GM12801 (cell line): ENCODE data around the gene BPNT1.

ENCODE experiments used
- TF ChIP-seq, protein P1 (sequence below): IDR thresholded peaks from one replicate; pipeline ENCODE4 v1.5.1; 2011; ENCODE audit warnings: control low read depth; ENCODE audit not compliant: insufficient read length; ENCODE audit errors: extremely low read depth

Gene BPNT1, protein sequence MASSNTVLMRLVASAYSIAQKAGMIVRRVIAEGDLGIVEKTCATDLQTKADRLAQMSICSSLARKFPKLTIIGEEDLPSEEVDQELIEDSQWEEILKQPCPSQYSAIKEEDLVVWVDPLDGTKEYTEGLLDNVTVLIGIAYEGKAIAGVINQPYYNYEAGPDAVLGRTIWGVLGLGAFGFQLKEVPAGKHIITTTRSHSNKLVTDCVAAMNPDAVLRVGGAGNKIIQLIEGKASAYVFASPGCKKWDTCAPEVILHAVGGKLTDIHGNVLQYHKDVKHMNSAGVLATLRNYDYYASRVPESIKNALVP

DNA sequence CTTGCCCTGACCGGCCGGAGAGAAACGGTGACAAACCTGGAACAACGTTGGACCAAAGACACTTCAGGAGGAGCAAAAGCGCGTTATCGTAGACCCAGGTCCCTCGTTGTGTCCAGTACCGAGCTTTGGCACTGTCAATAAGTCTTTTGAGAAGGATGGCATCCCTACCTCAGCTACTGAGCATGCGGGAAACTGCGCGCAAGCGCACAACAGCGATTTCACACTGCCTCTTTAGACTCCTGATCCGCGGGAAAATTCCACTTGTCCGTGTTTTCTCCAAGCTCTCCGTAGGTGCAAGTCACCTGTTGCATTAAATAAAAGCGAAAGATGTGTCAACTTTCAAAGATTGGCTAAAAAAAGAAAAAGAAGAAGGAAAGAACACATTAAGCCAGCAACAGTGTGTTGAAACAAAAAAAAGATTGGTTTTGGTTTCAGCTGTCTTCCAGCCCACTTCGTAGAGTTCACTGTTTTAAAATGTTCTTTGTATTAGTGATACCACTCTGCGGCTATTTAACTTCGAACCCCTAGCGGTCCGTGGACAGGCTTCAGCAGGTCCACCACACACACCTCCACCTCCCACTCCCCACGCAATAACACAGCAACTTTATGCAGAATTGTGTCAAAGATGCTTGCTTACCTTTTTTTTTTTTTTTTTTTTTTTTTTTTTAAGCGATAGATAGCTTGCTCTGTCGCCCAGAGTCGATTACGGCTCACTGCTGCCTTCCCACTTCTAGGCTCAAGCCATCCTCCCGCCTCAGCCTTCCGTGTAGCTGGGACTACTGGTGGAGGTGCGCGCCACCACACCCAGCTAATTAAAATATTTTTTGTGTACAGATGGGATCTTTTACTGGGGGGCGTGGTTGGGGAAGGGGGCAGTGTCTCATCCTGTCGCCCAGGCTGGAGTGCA, at the start of gene BPNT1:
Gene BPNT1 (minus strand): TSS at position 139 of the 907 bp plus-strand sequence. CDS start 9,942 bp downstream, outside the sequence.
- TF ChIP-seq, protein P1, sequence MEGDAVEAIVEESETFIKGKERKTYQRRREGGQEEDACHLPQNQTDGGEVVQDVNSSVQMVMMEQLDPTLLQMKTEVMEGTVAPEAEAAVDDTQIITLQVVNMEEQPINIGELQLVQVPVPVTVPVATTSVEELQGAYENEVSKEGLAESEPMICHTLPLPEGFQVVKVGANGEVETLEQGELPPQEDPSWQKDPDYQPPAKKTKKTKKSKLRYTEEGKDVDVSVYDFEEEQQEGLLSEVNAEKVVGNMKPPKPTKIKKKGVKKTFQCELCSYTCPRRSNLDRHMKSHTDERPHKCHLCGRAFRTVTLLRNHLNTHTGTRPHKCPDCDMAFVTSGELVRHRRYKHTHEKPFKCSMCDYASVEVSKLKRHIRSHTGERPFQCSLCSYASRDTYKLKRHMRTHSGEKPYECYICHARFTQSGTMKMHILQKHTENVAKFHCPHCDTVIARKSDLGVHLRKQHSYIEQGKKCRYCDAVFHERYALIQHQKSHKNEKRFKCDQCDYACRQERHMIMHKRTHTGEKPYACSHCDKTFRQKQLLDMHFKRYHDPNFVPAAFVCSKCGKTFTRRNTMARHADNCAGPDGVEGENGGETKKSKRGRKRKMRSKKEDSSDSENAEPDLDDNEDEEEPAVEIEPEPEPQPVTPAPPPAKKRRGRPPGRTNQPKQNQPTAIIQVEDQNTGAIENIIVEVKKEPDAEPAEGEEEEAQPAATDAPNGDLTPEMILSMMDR, result no peak

DNA sequence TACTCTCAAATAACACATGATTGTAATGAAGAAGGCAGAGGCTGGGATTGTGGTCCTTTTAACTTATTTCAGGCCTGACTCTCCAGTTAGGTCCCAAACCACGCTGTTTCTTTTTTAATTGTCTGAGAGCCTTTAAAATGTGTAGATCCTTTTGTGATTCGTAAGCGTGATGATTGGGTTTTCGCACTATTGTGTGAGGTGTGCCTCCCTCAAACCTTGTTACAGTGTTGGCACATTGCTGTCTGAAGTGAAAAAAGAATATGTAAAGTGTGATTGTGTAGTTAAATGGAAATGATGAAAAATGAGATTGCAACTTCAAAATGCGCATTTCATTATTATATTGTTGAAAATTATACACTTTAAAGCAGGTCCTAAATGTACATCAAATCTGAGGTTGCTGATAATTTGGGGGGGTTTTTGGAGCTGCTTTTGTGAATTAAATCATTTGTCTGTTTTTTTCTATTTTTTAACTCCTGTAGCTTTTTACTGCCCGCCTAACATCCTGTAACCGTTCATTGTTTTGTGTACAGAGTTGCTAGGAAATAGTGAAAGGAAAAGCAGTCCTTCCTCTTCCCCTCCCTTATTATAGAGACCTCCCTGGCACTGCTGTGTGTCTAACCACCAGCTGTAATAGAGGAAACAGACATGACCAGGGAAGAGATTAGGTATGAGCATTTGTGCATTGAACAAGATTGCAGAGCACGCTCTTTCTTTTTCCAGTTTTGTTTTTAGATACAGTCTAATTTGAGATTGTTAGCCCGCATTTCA, 47.6 kb upstream of the BPNT1 start:
- TF ChIP-seq, protein P1, result no peak

DNA sequence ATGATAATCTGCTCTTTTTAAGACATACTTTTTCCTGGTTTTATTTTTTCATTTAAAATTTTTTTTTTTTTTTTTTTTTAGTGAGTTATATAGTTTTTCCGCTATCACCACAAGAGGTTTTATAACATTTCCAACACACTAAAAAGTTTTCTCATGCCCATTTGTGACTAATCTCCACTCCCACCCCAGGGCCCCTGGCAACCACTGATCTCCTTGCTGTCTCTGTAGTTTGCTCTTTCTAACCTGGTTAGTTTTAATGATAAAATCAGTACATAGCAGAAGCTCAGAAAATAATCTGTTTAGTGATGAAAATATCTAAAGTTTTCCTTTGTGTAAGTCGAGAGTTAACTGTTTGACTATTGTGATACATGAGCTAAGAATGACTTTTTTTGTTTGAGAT, 46.2 kb upstream of the BPNT1 start:
- TF ChIP-seq, protein P1, result no peak

DNA sequence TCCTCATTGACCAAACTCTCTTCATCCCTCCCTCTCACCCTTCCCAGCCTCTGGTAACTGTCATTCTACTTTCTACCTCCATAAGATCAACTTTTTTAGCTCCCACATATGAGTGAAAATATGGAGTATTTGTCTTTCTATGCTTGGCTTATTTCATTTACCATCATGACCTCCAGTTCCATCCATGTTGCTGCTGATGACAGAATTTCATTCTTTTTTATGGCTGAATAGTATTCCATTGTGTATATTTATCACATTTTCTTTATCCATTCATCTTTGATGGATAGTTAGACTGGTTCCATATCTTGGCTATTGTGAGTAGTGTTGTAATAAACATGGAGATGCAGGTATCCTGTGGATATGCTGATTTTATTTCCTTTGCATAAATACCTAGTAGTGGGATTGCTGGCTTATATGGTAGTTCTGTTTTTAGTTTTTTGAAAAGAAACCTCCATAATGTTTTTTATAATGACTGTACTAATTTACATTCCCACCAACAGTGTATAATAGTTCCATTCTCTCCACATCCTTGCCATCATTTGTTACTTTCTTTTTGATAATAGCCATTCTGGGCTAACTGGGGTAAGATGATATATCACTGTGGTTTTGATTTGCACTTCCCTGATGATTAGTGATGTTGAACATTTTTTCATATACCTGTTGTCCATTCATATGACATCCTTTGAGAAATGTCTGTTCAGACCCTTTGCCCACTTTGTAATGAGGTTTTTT, 40.1 kb upstream of the BPNT1 start:
- TF ChIP-seq, protein P1, result no peak

DNA sequence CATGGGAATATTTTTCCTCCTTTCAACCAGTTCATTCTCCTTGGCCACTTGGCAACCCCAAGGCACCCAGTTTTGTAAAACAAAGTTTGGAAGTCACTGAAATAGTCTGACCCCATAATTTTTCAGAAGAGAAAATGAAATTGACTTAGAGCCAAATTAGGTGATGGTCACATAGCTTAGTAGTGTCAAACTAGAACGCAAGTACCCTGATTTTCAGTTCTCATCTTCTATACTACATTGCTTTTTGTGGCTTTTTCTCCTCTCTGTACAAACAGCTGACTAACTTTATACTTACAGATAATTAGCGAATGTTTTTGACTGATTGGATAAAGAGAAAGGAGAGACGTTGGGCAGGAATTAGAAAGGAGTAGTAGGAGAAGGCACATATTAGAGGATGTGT, 37.5 kb upstream of the BPNT1 start:
- TF ChIP-seq, protein P1, result no peak

DNA sequence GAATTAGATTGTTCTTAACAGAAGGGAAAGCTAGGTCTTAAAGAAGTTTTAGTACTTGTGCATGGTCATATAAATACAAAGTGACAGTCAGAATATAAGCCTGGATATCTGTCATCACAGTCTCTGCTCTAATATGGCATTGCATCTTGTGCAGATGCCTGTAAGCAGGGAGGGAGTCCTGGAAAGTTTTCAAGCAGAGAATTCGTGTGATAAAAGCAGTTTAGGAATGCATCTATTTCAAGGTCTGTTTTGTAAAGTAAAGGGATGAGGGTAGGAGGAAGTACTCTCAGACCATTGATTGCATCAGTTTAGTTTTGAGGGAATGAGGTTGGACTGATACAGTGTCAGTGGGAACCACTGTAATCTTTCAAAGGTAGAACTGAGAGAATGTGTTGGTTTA, 35.0 kb upstream of the BPNT1 start:
- TF ChIP-seq, protein P1, result no peak
